GM23338 (cell line): ENCODE measurements around the gene CAMSAP1.

Experiments
- CREB1 ChIP-seq: fragments of 250-450 bp; sonication (Bioruptor Pico); IDR thresholded peaks from 2 replicates; pipeline ENCODE4 v1.5.0; 2020; ENCODE audit warnings: low read depth, mild to moderate bottlenecking, moderate library complexity
- EZH2 ChIP-seq: fragments of 200-600 bp; sonication (generic); IDR thresholded peaks from one replicate; pipeline ENCODE4 v1.8.0; 2017; ENCODE audit warnings: antibody characterized with exemption, mild to moderate bottlenecking, low read depth; ENCODE audit not compliant: unreplicated experiment
- EZH2phosphoT487 ChIP-seq: fragments of 200-600 bp; sonication (generic); IDR thresholded peaks from one replicate; pipeline ENCODE4 v1.8.1; 2018; ENCODE audit warnings: antibody characterized with exemption; ENCODE audit not compliant: unreplicated experiment
- JUNB ChIP-seq: IDR thresholded peaks from one replicate; pipeline ENCODE4 v1.6.1; 2016; ENCODE audit warnings: antibody characterized with exemption; ENCODE audit not compliant: unreplicated experiment
- NANOG ChIP-seq: IDR thresholded peaks from 2 replicates; pipeline ENCODE4 v1.6.1; 2016; ENCODE audit warnings: antibody characterized with exemption, borderline replicate concordance
- POLR2AphosphoS5 ChIP-seq: IDR thresholded peaks from 2 replicates; pipeline ENCODE4 v1.6.1; 2016; ENCODE audit warnings: antibody characterized with exemption, low read depth
- ZNF114 ChIP-seq: fragments of 250-450 bp; sonication (Bioruptor Pico); IDR thresholded peaks from 2 replicates; pipeline ENCODE4 v1.5.0; 2020; ENCODE audit warnings: mild to moderate bottlenecking, moderate library complexity
- TF ChIP-seq, protein P1 (sequence below), 2 experiments: fragments of 200-600 bp in 1 of 2; sonication (generic) in 1 of 2; conservative IDR thresholded peaks; 2 replicates each; pipeline versions ENCODE4 v1.5.1 to v1.6.1; 2016 to 2017; ENCODE audit warnings: antibody characterized with exemption in 2 of 2, low read depth in 2 of 2, mild to moderate bottlenecking in 2 of 2, moderate library complexity in 1 of 2
- TF ChIP-seq, protein P2 (sequence below): IDR thresholded peaks from 2 replicates; pipeline ENCODE4 v1.6.1; 2016; ENCODE audit warnings: antibody characterized with exemption
- TF ChIP-seq, protein P3 (sequence below): IDR thresholded peaks from one replicate; pipeline ENCODE4 v1.6.1; 2018; ENCODE audit warnings: antibody characterized with exemption; ENCODE audit not compliant: unreplicated experiment
- TF ChIP-seq, protein P4 (sequence below): fragments of 250-450 bp; sonication (Bioruptor Pico); IDR thresholded peaks from 2 replicates; pipeline ENCODE4 v1.5.0; 2020; ENCODE audit warnings: mild to moderate bottlenecking, moderate library complexity

DNA sequence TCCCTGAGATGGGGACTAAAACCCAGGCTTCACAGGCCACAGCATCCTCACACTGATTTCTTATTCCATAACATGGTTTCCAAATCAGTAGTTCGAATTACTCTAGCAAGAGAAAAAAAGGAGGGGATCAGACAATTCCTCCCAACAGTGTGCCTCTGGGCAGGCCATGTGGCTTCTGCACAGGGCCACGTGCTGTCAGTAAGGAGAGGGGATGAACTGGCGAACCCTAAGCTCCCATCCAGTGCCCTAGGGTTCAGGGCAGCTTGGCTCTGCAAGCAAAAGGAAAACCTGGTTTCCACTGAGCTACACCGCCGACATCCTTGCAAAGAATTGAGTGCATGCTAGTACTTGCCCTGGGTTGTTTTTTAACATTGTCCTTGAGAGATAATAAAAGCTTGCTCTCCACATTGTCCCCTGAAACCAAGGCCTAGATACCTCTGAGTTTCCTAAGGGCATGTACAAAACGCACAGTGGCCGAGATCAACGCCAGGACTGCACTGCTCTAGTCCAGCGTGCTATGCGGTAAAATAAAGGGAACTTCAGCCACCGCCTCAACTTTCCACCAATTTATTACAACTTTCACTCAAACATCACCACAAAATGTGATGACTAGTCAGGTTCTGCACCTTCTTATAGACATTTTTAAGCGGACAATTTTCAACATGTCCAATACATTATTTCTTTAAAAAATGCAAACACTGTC lies 4.5 kb downstream of the CAMSAP1 start:
- TF ChIP-seq, protein P1, sequence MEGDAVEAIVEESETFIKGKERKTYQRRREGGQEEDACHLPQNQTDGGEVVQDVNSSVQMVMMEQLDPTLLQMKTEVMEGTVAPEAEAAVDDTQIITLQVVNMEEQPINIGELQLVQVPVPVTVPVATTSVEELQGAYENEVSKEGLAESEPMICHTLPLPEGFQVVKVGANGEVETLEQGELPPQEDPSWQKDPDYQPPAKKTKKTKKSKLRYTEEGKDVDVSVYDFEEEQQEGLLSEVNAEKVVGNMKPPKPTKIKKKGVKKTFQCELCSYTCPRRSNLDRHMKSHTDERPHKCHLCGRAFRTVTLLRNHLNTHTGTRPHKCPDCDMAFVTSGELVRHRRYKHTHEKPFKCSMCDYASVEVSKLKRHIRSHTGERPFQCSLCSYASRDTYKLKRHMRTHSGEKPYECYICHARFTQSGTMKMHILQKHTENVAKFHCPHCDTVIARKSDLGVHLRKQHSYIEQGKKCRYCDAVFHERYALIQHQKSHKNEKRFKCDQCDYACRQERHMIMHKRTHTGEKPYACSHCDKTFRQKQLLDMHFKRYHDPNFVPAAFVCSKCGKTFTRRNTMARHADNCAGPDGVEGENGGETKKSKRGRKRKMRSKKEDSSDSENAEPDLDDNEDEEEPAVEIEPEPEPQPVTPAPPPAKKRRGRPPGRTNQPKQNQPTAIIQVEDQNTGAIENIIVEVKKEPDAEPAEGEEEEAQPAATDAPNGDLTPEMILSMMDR (conservative IDR thresholded peaks at IDR 0.05; ENCODE audit: low read depth in 2 of 2) = no peak
- no peak for TF ChIP-seq EZH2
- no peak for TF ChIP-seq POLR2AphosphoS5
- TF ChIP-seq CREB1 (CRISPR knock-in tag) = no peak
- TF ChIP-seq, protein P2, sequence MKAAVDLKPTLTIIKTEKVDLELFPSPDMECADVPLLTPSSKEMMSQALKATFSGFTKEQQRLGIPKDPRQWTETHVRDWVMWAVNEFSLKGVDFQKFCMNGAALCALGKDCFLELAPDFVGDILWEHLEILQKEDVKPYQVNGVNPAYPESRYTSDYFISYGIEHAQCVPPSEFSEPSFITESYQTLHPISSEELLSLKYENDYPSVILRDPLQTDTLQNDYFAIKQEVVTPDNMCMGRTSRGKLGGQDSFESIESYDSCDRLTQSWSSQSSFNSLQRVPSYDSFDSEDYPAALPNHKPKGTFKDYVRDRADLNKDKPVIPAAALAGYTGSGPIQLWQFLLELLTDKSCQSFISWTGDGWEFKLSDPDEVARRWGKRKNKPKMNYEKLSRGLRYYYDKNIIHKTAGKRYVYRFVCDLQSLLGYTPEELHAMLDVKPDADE = no peak
- no peak for TF ChIP-seq EZH2phosphoT487
- no peak for TF ChIP-seq ZNF114 (CRISPR knock-in tag)
- TF ChIP-seq, protein P3, sequence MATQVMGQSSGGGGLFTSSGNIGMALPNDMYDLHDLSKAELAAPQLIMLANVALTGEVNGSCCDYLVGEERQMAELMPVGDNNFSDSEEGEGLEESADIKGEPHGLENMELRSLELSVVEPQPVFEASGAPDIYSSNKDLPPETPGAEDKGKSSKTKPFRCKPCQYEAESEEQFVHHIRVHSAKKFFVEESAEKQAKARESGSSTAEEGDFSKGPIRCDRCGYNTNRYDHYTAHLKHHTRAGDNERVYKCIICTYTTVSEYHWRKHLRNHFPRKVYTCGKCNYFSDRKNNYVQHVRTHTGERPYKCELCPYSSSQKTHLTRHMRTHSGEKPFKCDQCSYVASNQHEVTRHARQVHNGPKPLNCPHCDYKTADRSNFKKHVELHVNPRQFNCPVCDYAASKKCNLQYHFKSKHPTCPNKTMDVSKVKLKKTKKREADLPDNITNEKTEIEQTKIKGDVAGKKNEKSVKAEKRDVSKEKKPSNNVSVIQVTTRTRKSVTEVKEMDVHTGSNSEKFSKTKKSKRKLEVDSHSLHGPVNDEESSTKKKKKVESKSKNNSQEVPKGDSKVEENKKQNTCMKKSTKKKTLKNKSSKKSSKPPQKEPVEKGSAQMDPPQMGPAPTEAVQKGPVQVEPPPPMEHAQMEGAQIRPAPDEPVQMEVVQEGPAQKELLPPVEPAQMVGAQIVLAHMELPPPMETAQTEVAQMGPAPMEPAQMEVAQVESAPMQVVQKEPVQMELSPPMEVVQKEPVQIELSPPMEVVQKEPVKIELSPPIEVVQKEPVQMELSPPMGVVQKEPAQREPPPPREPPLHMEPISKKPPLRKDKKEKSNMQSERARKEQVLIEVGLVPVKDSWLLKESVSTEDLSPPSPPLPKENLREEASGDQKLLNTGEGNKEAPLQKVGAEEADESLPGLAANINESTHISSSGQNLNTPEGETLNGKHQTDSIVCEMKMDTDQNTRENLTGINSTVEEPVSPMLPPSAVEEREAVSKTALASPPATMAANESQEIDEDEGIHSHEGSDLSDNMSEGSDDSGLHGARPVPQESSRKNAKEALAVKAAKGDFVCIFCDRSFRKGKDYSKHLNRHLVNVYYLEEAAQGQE = no peak
- no peak for TF ChIP-seq JUNB
- no peak for TF ChIP-seq NANOG
- TF ChIP-seq, protein P4, sequence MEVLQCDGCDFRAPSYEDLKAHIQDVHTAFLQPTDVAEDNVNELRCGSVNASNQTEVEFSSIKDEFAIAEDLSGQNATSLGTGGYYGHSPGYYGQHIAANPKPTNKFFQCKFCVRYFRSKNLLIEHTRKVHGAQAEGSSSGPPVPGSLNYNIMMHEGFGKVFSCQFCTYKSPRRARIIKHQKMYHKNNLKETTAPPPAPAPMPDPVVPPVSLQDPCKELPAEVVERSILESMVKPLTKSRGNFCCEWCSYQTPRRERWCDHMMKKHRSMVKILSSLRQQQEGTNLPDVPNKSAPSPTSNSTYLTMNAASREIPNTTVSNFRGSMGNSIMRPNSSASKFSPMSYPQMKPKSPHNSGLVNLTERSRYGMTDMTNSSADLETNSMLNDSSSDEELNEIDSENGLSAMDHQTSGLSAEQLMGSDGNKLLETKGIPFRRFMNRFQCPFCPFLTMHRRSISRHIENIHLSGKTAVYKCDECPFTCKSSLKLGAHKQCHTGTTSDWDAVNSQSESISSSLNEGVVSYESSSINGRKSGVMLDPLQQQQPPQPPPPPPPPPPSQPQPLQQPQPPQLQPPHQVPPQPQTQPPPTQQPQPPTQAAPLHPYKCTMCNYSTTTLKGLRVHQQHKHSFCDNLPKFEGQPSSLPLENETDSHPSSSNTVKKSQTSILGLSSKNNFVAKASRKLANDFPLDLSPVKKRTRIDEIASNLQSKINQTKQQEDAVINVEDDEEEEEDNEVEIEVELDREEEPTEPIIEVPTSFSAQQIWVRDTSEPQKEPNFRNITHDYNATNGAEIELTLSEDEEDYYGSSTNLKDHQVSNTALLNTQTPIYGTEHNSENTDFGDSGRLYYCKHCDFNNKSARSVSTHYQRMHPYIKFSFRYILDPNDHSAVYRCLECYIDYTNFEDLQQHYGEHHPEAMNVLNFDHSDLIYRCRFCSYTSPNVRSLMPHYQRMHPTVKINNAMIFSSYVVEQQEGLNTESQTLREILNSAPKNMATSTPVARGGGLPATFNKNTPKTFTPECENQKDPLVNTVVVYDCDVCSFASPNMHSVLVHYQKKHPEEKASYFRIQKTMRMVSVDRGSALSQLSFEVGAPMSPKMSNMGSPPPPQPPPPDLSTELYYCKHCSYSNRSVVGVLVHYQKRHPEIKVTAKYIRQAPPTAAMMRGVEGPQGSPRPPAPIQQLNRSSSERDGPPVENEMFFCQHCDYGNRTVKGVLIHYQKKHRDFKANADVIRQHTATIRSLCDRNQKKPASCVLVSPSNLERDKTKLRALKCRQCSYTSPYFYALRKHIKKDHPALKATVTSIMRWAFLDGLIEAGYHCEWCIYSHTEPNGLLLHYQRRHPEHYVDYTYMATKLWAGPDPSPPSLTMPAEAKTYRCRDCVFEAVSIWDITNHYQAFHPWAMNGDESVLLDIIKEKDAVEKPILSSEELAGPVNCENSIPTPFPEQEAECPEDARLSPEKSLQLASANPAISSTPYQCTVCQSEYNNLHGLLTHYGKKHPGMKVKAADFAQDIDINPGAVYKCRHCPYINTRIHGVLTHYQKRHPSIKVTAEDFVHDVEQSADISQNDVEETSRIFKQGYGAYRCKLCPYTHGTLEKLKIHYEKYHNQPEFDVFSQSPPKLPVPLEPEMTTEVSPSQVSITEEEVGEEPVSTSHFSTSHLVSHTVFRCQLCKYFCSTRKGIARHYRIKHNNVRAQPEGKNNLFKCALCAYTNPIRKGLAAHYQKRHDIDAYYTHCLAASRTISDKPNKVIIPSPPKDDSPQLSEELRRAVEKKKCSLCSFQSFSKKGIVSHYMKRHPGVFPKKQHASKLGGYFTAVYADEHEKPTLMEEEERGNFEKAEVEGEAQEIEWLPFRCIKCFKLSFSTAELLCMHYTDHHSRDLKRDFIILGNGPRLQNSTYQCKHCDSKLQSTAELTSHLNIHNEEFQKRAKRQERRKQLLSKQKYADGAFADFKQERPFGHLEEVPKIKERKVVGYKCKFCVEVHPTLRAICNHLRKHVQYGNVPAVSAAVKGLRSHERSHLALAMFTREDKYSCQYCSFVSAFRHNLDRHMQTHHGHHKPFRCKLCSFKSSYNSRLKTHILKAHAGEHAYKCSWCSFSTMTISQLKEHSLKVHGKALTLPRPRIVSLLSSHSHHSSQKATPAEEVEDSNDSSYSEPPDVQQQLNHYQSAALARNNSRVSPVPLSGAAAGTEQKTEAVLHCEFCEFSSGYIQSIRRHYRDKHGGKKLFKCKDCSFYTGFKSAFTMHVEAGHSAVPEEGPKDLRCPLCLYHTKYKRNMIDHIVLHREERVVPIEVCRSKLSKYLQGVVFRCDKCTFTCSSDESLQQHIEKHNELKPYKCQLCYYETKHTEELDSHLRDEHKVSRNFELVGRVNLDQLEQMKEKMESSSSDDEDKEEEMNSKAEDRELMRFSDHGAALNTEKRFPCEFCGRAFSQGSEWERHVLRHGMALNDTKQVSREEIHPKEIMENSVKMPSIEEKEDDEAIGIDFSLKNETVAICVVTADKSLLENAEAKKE (CRISPR knock-in tag) = no peak
